ENCODE measurements around the gene RNGTT.

RNGTT gene

GRCh38 chr6:88614316-88614877 lies 349.0 kb downstream of the RNGTT start:
- TF ChIP-seq CTCF (IDR thresholded peaks at IDR 0.05), result no peak

GRCh38 chr6:88612631-88613030 lies 350.8 kb downstream of the RNGTT start:
- no peak for TF ChIP-seq CTCF (IDR thresholded peaks at IDR 0.05)

GRCh38 chr6:88611721-88612120 lies 351.7 kb downstream of the RNGTT start:
- no peak for TF ChIP-seq CTCF (IDR thresholded peaks at IDR 0.05)

- TF ChIP-seq CTCF (IDR thresholded peaks at IDR 0.05), result no peak
Observed at GRCh38 chr6:88609983-88610382, 353.4 kb downstream of the RNGTT start.

GRCh38 chr6:88605271-88605670 lies 358.1 kb downstream of the RNGTT start:
- no peak for TF ChIP-seq CTCF (IDR thresholded peaks at IDR 0.05)

- TF ChIP-seq CTCF (IDR thresholded peaks at IDR 0.05), result no peak
Observed at GRCh38 chr6:88599571-88599970, 363.8 kb downstream of the RNGTT start.

- TF ChIP-seq CTCF (IDR thresholded peaks at IDR 0.05), result no peak
Observed at GRCh38 chr6:88596801-88597200, 366.6 kb downstream of the RNGTT start.

- TF ChIP-seq CTCF (IDR thresholded peaks at IDR 0.05), result no peak
Observed at GRCh38 chr6:88588938-88589337, 374.5 kb downstream of the RNGTT start.
